GM12864 (cell line): Measurements from ENCODE around the gene CCNG2.

Source experiments
- DNase-seq: peaks from one replicate; pipeline ENCODE4 v3.0.0-alpha.2; 2011; ENCODE audit warnings: low read depth
- H3K4me3 ChIP-seq: 2 replicates; pipeline ENCODE4 v1.5.1; 2011; ENCODE audit warnings: mild to moderate bottlenecking, low read depth, low read length, control low read depth
- TF ChIP-seq, protein P1 (sequence below): IDR thresholded peaks from 2 replicates; pipeline ENCODE4 v1.5.1; 2011; ENCODE audit warnings: low read depth, mild to moderate bottlenecking, moderate library complexity, low read length, control low read depth, inconsistent platforms; ENCODE audit errors: missing control alignments

The CCNG2 gene

DNA sequence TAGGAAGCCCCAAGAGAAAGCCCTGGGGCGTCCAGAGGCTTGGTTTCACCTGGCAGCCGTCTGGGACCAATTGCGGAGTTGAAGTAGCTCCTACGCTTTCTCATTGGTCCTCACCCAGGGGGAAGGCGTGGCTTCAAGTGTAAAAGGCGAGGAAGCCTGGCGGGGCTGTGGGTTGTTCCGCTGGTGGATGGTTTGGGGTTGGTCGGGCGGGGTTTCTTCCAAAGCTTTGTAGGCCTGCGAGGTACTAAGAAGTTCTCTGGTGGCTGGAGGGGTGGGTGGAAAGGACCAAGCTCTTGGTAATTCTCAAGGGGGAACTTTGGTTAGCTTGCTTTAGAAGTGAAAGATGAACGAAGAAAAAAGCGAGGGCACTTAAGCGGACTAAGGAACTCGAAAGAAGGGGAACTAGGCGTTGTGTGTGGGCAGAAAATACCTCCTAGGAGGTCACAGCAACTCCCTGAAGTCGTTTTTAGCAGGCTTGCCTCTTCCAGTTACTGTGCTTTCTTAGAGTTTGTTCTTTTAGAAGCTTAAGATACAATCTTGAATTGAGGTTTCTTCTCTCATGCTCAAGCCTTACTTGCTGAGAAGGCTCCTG is 36.6 kb downstream of the CCNG2 start:
- peak overlapping the region; percentile 26 for H3K4me3 ChIP-seq
- peak; percentile 91 for DNase-seq
- TF ChIP-seq, protein P1, sequence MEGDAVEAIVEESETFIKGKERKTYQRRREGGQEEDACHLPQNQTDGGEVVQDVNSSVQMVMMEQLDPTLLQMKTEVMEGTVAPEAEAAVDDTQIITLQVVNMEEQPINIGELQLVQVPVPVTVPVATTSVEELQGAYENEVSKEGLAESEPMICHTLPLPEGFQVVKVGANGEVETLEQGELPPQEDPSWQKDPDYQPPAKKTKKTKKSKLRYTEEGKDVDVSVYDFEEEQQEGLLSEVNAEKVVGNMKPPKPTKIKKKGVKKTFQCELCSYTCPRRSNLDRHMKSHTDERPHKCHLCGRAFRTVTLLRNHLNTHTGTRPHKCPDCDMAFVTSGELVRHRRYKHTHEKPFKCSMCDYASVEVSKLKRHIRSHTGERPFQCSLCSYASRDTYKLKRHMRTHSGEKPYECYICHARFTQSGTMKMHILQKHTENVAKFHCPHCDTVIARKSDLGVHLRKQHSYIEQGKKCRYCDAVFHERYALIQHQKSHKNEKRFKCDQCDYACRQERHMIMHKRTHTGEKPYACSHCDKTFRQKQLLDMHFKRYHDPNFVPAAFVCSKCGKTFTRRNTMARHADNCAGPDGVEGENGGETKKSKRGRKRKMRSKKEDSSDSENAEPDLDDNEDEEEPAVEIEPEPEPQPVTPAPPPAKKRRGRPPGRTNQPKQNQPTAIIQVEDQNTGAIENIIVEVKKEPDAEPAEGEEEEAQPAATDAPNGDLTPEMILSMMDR = no peak

DNA sequence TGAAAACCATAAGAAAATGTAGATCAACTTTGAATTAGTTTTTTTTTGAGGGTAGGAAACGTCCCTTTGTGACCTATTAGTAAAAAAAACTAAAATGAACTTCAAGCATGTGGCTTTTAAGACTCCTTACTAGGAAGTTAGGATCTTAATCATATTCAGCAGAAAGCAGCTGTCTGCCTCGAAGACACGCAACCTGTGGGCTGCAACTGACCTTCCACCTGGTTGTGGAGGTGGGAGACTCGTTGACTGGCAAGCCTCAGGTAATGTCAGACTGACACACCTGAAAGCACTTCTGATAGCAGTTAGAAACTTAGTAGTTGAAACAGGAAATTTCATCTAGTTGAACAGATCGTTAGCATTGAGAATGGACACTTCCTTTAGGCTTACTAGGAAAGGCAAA is 37.4 kb downstream of the CCNG2 start:
- TF ChIP-seq, protein P1 = no peak
- no peak for DNase-seq
- H3K4me3 ChIP-seq = no peak overlapping the region; the same call in 1 of the 2 replicates

DNA sequence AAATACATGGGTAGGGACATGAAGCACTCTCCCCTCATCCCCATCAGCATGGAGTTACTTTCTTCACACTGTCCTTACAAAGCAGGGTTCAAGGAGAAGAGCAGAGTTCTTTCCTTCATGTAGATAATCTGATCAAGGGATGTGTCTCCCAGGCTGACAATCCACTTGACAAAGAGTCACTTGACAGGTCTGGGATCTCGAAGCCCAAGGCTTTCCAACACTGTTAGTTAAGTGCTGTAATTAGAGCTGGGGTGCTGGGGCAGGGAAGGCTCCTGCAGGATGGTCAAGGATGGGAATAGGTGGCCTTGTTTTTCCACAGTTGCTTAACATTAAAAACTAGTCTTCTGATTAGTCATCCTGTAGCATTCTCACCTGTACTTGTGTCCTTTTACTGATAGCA is 38.0 kb downstream of the CCNG2 start:
- no peak overlapping the region for H3K4me3 ChIP-seq
- DNase-seq = no peak
- TF ChIP-seq, protein P1 = no peak

DNA sequence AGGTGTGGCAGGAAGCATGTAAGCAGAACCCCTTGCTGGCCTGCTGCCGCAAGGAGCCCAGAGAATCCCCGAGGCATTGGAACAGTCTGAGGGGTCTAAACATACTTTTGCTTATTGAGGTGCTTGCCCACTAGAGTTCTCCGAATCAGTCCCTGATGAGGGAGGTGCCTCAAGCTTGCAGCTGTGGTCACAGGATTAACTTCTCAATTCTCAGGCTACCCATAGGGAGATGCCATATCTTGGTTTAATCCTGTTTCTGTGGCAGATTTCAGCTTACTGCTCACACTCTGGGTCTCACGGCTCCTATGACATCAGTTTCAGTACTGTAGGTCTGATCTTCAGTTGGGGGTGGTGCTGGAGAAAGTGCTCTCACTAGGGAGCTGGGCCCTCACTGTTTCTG is 39.9 kb downstream of the CCNG2 start:
- no peak overlapping the region for H3K4me3 ChIP-seq
- DNase-seq = peak; percentile 37
- TF ChIP-seq, protein P1 = no peak

DNA sequence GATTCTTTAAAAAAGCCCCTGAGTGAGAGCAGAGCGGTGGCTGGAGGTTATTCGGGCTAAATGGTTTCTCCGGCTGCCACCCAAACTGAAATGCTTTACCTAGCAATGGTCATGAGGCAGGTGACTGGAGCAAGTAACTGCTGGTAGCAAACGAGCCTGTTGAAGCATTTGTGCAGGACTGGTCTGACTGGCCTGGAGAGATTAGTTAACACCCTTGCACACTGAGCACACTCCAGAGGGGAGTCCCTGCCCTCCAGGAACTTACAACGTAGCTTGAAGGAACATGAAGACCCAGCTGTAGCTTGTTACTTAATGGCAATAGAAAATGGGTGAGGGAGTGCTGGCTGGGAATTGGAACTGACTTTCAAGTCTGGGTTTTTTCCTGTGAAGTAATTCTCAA is 40.4 kb downstream of the CCNG2 start:
- H3K4me3 ChIP-seq = no peak overlapping the region
- no peak for DNase-seq
- TF ChIP-seq, protein P1 = no peak

DNA sequence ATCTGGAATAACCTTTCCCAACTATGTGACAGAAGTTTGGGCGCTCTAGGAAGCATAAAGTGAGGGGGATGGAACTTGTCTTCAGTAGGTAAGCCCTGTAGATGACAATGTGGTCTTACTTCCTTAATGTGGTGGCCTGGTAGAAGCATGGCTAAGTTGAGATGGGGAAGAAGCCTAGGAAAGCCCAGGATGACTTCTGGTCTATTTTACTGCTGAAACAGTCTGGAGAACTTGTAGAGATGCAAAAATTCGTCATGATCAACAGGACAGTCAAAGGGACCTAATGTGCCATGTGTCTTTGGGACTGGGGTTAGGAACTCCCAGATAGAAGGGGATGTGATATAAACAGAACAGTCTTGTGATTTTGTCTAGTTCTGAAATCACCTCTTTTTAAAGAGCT is 40.8 kb downstream of the CCNG2 start:
- no peak for DNase-seq
- H3K4me3 ChIP-seq = no peak overlapping the region
- TF ChIP-seq, protein P1 = no peak

DNA sequence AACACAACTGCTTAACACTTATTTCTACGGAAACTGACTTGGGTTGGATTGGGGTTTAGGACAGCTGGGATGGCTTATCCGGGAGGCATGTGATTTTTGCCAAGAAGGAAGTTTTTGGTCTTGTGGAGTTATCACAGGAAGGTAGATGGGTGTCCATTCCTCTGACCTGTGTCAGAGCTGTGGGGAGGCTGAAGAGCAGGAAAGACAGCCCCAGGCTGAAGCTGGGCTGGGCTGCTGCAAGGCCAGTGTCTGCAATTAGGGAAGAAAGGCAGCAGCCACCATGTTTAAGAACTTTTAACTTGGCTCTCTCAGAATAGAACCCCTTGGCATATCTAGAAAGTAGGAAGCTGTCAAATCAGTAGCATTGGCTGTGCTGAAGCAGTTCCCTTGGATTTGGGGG is 42.3 kb downstream of the CCNG2 start:
- TF ChIP-seq, protein P1 = no peak
- no peak for DNase-seq
- no peak overlapping the region for H3K4me3 ChIP-seq
